Measurements from ENCODE around the gene PRKAG1. TPM values are rescaled to one million over a fixed set of nuclear protein-coding genes. Genes with fewer than 3 reads are reported as not detected.

Gene PRKAG1
- total and polyA plus RNA-seq, 7 donors: 49.5 to 105 (median 75.1) TPM

DNA sequence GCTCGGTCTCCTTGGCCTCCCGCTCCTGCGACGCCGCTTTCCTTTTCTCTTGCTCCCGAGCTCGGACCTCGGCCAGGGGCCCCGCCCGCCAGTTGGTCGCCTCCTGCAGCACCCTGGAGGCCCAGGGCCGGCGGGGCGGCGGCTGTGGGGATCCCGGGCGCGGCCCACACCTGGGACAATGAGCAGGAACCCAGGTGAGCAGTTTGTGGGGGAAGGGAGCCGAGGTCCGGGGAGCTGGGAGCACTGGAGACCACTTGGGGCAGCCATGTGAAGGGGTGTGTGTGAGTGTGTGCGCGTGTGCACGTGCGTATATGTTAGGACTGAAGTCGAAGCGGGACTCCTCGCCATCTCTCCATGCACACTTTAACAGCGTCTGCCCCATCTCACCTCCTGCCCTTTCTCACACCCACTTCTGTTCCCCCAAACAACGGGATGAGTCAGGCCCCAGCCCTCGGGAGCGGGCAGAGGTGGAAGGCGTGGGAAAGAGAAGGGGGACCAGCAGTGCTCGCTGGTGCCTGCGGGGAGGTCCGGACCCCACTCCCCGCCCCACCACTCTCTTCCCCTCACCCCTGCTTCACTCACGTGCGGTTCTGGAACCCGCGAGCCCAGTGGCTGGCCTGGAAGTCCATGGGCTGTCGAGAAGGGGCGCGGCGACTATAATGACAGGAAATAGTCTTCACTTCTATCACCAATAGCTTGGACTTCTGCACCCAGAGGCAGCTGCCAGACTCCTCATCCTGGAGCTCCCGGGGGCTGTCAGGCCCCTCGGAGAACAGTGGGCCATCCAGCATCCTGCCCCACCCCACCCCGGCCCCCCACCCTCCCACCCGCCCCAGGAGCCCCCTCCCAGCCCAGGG lies 19.9 kb downstream of the PRKAG1 start:
- Histone ChIP-seq H3K27me3 (ENCODE audit: insufficient read depth in 3 of 3, low read length in 2 of 3) (peaks cover 0 to 66% (median 0%) of the 10 kb centered on the region in 3 donors), H3K4me1 (peaks cover 34% of the 10 kb centered on the region), H3K9me3 (no peaks in the 10 kb centered on the region), H3K27ac (no peak overlapping the region), H3K4me3 (peak overlapping the region; percentile 65), H3K36me3 (ENCODE audit: insufficient read depth in 1 of 2, low read depth in 1 of 2) (peaks cover 5 to 29% of the 10 kb centered on the region in 2 donors)
- WGBS, 3 donors: 2 to 4% (median 2%) methylated on average over 36 to 48 of the region's 48 CpGs
- TF ChIP-seq, protein P1, sequence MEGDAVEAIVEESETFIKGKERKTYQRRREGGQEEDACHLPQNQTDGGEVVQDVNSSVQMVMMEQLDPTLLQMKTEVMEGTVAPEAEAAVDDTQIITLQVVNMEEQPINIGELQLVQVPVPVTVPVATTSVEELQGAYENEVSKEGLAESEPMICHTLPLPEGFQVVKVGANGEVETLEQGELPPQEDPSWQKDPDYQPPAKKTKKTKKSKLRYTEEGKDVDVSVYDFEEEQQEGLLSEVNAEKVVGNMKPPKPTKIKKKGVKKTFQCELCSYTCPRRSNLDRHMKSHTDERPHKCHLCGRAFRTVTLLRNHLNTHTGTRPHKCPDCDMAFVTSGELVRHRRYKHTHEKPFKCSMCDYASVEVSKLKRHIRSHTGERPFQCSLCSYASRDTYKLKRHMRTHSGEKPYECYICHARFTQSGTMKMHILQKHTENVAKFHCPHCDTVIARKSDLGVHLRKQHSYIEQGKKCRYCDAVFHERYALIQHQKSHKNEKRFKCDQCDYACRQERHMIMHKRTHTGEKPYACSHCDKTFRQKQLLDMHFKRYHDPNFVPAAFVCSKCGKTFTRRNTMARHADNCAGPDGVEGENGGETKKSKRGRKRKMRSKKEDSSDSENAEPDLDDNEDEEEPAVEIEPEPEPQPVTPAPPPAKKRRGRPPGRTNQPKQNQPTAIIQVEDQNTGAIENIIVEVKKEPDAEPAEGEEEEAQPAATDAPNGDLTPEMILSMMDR (IDR thresholded peaks at IDR 0.05): no peak
- intact Hi-C loops (cut with DNase I): no loop called here
- ATAC-seq (peak; percentile 1 to 3 (median 2)), DNase-seq (peak in 1 of 2 donors; percentile 41)

DNA sequence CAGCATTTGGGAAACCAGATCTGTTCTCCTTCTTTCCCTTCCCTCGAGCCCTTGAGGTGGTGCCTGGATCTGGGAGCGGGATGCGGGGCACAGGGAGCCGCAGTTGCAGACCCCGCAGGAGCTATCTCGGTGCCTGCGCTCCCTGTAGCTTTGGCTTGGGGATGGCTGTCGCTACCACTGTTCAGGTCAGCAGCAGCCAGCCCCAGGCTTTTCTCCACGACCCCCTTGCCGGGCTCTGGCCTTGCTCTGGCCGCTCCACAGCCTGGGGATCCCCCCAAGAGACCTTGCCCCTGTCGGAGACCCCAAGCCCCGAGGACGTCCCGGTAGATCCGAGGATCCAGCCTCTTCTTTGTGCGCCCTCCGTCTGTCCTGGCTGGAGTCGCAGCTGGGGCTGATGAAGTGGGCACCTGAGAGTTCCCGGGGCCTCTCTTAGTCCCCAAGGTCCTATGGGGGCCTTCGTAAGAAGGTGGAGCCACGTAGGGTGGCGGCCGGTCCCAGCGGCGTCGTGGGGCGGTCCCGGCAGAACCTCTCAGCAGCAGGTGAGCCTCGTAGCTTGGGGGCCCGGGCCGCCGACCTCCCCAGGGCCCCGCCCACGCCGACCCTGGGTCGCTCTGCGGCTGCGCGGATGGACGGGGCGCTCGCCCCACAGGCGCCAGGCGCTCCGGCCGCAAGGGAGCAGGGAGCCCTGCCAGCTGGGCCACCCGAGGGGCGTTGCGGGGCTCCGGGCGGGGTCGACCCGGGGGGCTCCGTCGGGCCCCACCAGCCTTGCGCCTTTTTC lies 20.7 kb downstream of the PRKAG1 start:
- Histone ChIP-seq H3K9me3 (no peaks in the 10 kb centered on the region), H3K36me3 (ENCODE audit: insufficient read depth in 1 of 2, low read depth in 1 of 2) (peaks cover 3 to 21% of the 10 kb centered on the region in 2 donors), H3K4me3 (peak overlapping the region; percentile 65), H3K4me1 (peaks cover 34% of the 10 kb centered on the region), H3K27ac (no peak overlapping the region), H3K27me3 (ENCODE audit: insufficient read depth in 3 of 3, low read length in 2 of 3) (peaks cover 0 to 63% (median 0%) of the 10 kb centered on the region in 3 donors)
- intact Hi-C loops (cut with DNase I): no loop called here
- peak in 1 of 2 donors; percentile 48 for DNase-seq
- ATAC-seq: peak in 2 of 4 donors; percentile 23 to 25
- WGBS, 3 donors: 7 to 12% (median 10%) methylated on average over 38 to 57 of the region's 57 CpGs
- TF ChIP-seq, protein P1 (IDR thresholded peaks at IDR 0.05): no peak

DNA sequence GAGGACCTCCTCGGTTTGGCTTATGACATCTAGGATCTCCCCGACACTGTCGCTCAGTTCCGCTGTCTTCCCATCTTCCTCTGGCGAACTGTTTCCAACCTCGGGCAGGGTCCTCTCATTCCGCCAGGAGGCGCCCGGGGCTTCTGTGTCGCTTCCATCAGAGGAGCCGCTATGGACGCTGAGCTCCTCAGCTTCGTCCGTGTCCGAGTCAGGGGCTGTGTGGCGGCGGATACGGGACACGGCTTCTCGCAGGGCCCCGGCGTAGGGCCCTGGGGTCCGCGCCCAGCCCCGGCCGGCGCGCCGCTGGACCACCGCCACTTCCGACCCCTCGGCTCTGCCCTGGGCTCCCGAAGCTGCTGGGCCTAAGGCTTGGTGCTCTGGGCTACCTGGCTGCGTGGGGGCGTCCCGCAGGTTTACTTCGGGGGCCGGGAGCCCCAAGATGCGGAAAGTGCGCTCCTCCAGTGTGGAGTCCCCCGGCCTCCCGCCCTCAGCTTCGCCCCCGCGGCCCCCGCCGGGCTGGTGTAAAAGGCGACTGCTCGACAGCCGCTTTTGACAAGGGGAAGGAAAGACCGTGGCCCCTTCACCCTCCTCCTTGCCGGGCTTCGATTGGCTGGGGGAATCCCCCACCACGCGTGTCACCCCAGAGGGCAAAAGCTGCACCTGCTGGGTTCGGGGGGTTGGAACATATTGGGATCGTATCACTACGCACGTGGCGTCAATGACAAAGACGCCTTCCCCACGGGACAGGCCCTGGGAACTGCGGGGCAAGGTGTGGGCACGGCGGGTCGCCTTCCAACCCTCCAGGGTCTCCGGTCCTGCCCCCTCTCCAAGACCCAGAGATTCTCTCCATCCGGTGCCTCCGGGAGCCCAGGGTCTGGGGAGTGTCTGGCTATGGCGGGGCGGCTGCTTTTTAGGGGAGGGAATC lies 21.5 kb downstream of the PRKAG1 start:
- Histone ChIP-seq H3K4me3 (peak overlapping the region; percentile 65), H3K4me1 (peaks cover 34% of the 10 kb centered on the region), H3K36me3 (ENCODE audit: insufficient read depth in 1 of 2, low read depth in 1 of 2) (peaks cover 0 to 13% of the 10 kb centered on the region in 2 donors), H3K27ac (no peak overlapping the region), H3K27me3 (ENCODE audit: insufficient read depth in 3 of 3, low read length in 2 of 3) (peaks cover 0 to 70% (median 0%) of the 10 kb centered on the region in 3 donors), H3K9me3 (no peaks in the 10 kb centered on the region)
- intact Hi-C loops (cut with DNase I): no loop called here
- WGBS, 3 donors: 10 to 24% (median 14%) methylated on average over 63 to 71 of the region's 71 CpGs
- TF ChIP-seq, protein P1 (IDR thresholded peaks at IDR 0.05): peak; percentile 58
- ATAC-seq (peak; percentile 30 to 57 (median 40)), DNase-seq (peak; percentile 82 to 88)
